GM13977 (cell line): ENCODE data around the gene SERPINB2.

ENCODE experiments used
- DNase-seq: peaks from one replicate; pipeline ENCODE4 v3.0.0; 2012; ENCODE audit warnings: low spot score
- CTCF ChIP-seq: IDR thresholded peaks from 2 replicates; pipeline ENCODE4 v1.5.1; 2012; ENCODE audit warnings: mild to moderate bottlenecking, control low read depth; ENCODE audit not compliant: insufficient read depth; ENCODE audit errors: extremely low read depth, missing control alignments
- in situ Hi-C: fragments of 300-500 bp; cut with MboI; formaldehyde crosslinking; loops from one replicate; pipeline ENCODE4 v1.12.0; 2022; ENCODE audit warnings: low sequenced_read_pairs, low pct_unique_long_range_greater_than_20kb, mixed read lengths, inconsistent platforms; ENCODE audit not compliant: unreplicated experiment

The SERPINB2 gene

GRCh38 chr18:63892566-63892965 is 5.1 kb downstream of the SERPINB2 start:
- in situ Hi-C loops, result no loop called here
- TF ChIP-seq CTCF, result no peak
- DNase-seq, result no peak

GRCh38 chr18:63894106-63894772 is 6.7 kb downstream of the SERPINB2 start:
- in situ Hi-C loops, result no loop called here
- no peak for TF ChIP-seq CTCF
- DNase-seq, result no peak

GRCh38 chr18:63895190-63895589 is 7.7 kb downstream of the SERPINB2 start:
- no peak for DNase-seq
- no peak for TF ChIP-seq CTCF
- in situ Hi-C loops, result no loop called here

- no peak for DNase-seq
- in situ Hi-C loops, result no loop called here
- TF ChIP-seq CTCF, result no peak
These were observed 9.6 kb downstream of the SERPINB2 start for GRCh38 chr18:63897072-63897471.

GRCh38 chr18:63899206-63899605 is 11.7 kb downstream of the SERPINB2 start:
- in situ Hi-C loops, result no loop called here
- no peak for DNase-seq
- no peak for TF ChIP-seq CTCF

GRCh38 chr18:63903851-63904570 is 16.5 kb downstream of the SERPINB2 start:
- in situ Hi-C loops, result no loop called here
- no peak for DNase-seq
- TF ChIP-seq CTCF, result no peak
